HepG2 (cell line): ENCODE data around the gene SLC6A9. TPM values are rescaled to one million over a fixed set of nuclear protein-coding genes. Genes with fewer than 3 reads are reported as not detected.

ENCODE experiments used
- ATAC-seq: fragments of 200-7000 bp; cut with Tn5 transposase; 3 replicates; pipeline ENCODE4 v1.9.1; 2020; ENCODE audit warnings: mild to moderate bottlenecking, moderate library complexity
- BruUV-seq: library from RNA; stranded (reverse); fragments of 400-500 nt; replicated peaks from 2 replicates; lab custom pipeline; 2021; lab: Mats Ljungman, UMichigan
- CTCF ChIA-PET: fragments of 300-600 bp; formaldehyde crosslinking; extraction: SDS; loops from one replicate; lab custom pipeline; 2021; ENCODE audit warnings: low total read pairs, inconsistent platforms, low intra/inter-chr PET ratio; lab: Yijun Ruan, JAX
- POLR2A ChIA-PET: fragments of 350-600 bp; sonication (Branson Sonifier 250); formaldehyde crosslinking; loops from one replicate; lab custom pipeline; 2020; ENCODE audit warnings: antibody characterized with exemption, inconsistent platforms; lab: Yijun Ruan, JAX
- DNase-seq: peaks from one replicate; pipeline ENCODE4 v3.0.0-alpha.2; 2015; ENCODE audit warnings: low spot score
- FAIRE-seq: peaks from 3 replicates; lab custom pipeline; 2011; peaks lifted over from hg19 to GRCh38; lab: Jason Lieb, UNC
- H2AFZ ChIP-seq: one replicate; pipeline ENCODE4 v1.6.1; 2011; ENCODE audit warnings: low read length, inconsistent platforms
- H3K27ac ChIP-seq: fragments of 300-600 bp; 3 replicates; pipeline ENCODE4 v1.8.0; 2011; ENCODE audit warnings: mixed run types, mild to moderate bottlenecking, mixed read lengths, low read length, inconsistent platforms; ENCODE audit not compliant: insufficient read depth; ENCODE audit errors: extremely low read length
- H3K27me3 ChIP-seq, 2 experiments: fragments of 200-600 bp in 1 of 2; 2 replicates in 1 of 2; 3 replicates in 1 of 2; pipeline versions ENCODE4 v1.6.0 to v1.8.0; 2011; ENCODE audit warnings: low read length in 2 of 2, mild to moderate bottlenecking in 2 of 2, moderate library complexity in 2 of 2, inconsistent platforms in 1 of 2; ENCODE audit not compliant: insufficient read depth in 2 of 2, control insufficient read depth in 1 of 2
- H3K36me3 ChIP-seq, 2 experiments: fragments of 200-600 bp in 1 of 2; replicated peaks in 1 of 2; 2 replicates in 1 of 2; 3 replicates in 1 of 2; pipeline versions ENCODE4 v1.5.1 to v1.8.0; 2011; ENCODE audit warnings: low read length in 2 of 2, inconsistent platforms in 1 of 2; ENCODE audit not compliant: insufficient read depth in 2 of 2, control insufficient read depth in 1 of 2
- H3K4me1 ChIP-seq: 2 replicates; pipeline ENCODE4 v1.5.1; 2012; ENCODE audit warnings: low read length, inconsistent platforms; ENCODE audit not compliant: insufficient read depth
- H3K4me2 ChIP-seq: 2 replicates; pipeline ENCODE4 v1.6.0; 2011; ENCODE audit warnings: low read depth, low read length, inconsistent platforms
- H3K4me3 ChIP-seq, 3 experiments: fragments of 200-600 bp in 1 of 3; sonication (generic), shearing (Covaris generic) in 1 of 3; replicated peaks in 1 of 3; 2 replicates each; pipeline ENCODE4 v1.5.1; 2011 to 2016; ENCODE audit warnings: low read length in 3 of 3, inconsistent platforms in 2 of 3, low read depth in 2 of 3, mild to moderate bottlenecking in 2 of 3, control low read depth in 1 of 3, mixed read lengths in 1 of 3; ENCODE audit not compliant: insufficient read depth in 1 of 3
- H3K79me2 ChIP-seq: one replicate; pipeline ENCODE4 v1.6.1; 2011; ENCODE audit warnings: low read length, inconsistent platforms; ENCODE audit not compliant: insufficient read depth
- H3K9ac ChIP-seq: 2 replicates; pipeline ENCODE4 v1.6.0; 2011; ENCODE audit warnings: mild to moderate bottlenecking, low read depth, low read length, inconsistent platforms; ENCODE audit not compliant: insufficient read depth
- H3K9me3 ChIP-seq: 2 replicates; pipeline ENCODE4 v1.5.1; 2012; ENCODE audit warnings: mild to moderate bottlenecking, low read length
- H4K20me1 ChIP-seq: 2 replicates; pipeline ENCODE4 v1.6.0; 2011; ENCODE audit warnings: inconsistent platforms, mild to moderate bottlenecking, low read length, moderate library complexity; ENCODE audit not compliant: insufficient read depth
- ATAD3A ChIP-seq: sonication (generic); formaldehyde crosslinking; IDR thresholded peaks from 2 replicates; pipeline ENCODE4 v1.4.0; 2020; ENCODE audit warnings: missing genetic modification reagents
- CREB3 ChIP-seq: sonication (generic); formaldehyde crosslinking; IDR thresholded peaks from 2 replicates; pipeline ENCODE4 v1.5.0; 2020; ENCODE audit warnings: missing genetic modification reagents
- EP300 ChIP-seq, 3 experiments: sonication (generic) in 1 of 3; formaldehyde crosslinking in 1 of 3; IDR thresholded peaks; 2 replicates each; pipeline versions ENCODE4 v1.5.1 to v1.6.1; 2011 to 2020; ENCODE audit warnings: low read depth in 2 of 3, low read length in 2 of 3, borderline replicate concordance in 1 of 3, improper control_type of control experiment in 1 of 3, mild to moderate bottlenecking in 1 of 3, missing genetic modification reagents in 1 of 3, moderate library complexity in 1 of 3
- GPN1 ChIP-seq: sonication (generic); formaldehyde crosslinking; IDR thresholded peaks from 2 replicates; pipeline ENCODE4 v1.5.1; 2020; ENCODE audit warnings: missing genetic modification reagents, borderline replicate concordance
- HOXA9 ChIP-seq: sonication (generic); formaldehyde crosslinking; IDR thresholded peaks from 2 replicates; pipeline ENCODE4 v1.8.1; 2022; ENCODE audit warnings: missing genetic modification reagents, mild to moderate bottlenecking, moderate library complexity, borderline replicate concordance
- IKZF5 ChIP-seq: IDR thresholded peaks from 2 replicates; pipeline ENCODE4 v1.6.1; 2018; ENCODE audit warnings: missing genetic modification reagents, mild to moderate bottlenecking, missing compliant biosample characterization
- KAT2B ChIP-seq: fragments of 150-350 bp; IDR thresholded peaks from 2 replicates; pipeline ENCODE4 v1.6.1; 2014; ENCODE audit warnings: low read depth, low read length, borderline replicate concordance
- MED13 ChIP-seq: sonication (generic); formaldehyde crosslinking; IDR thresholded peaks from 2 replicates; pipeline ENCODE4 v1.5.0; 2020; ENCODE audit warnings: missing genetic modification reagents
- NPAS2 ChIP-seq: sonication (generic); formaldehyde crosslinking; IDR thresholded peaks from 2 replicates; pipeline ENCODE4 v1.8.0; 2022; ENCODE audit warnings: mild to moderate bottlenecking, missing genetic modification reagents, borderline replicate concordance
- NR1H2 ChIP-seq: sonication (generic); formaldehyde crosslinking; IDR thresholded peaks from 2 replicates; pipeline ENCODE4 v1.8.1; 2022; ENCODE audit warnings: low read depth, missing genetic modification reagents, borderline replicate concordance
- PHF5A ChIP-seq: IDR thresholded peaks from one replicate; pipeline ENCODE4 v1.6.1; 2018; ENCODE audit warnings: low read depth, missing genetic modification reagents; ENCODE audit not compliant: unreplicated experiment
- SETDB1 ChIP-seq: sonication (generic); formaldehyde crosslinking; IDR thresholded peaks from 2 replicates; pipeline ENCODE4 v1.5.1; 2020; ENCODE audit warnings: missing genetic modification reagents, mild to moderate bottlenecking, borderline replicate concordance
- ZBTB1 ChIP-seq: sonication (generic); formaldehyde crosslinking; IDR thresholded peaks from 2 replicates; pipeline ENCODE4 v1.4.0; 2020; ENCODE audit warnings: missing genetic modification reagents, borderline replicate concordance
- ZNF225 ChIP-seq: sonication (generic); formaldehyde crosslinking; IDR thresholded peaks from 2 replicates; pipeline ENCODE4 v1.4.0; 2020; ENCODE audit warnings: mild to moderate bottlenecking, missing genetic modification reagents
- ZNF567 ChIP-seq: sonication (generic); formaldehyde crosslinking; IDR thresholded peaks from 2 replicates; pipeline ENCODE4 v1.8.1; 2023; ENCODE audit warnings: mild to moderate bottlenecking, missing genetic modification reagents, borderline replicate concordance
- ZNF589 ChIP-seq: sonication (generic); formaldehyde crosslinking; conservative IDR thresholded peaks from 2 replicates; pipeline ENCODE4 v1.8.0; 2022; ENCODE audit warnings: mild to moderate bottlenecking, moderate library complexity, missing genetic modification reagents
- ZNF713 ChIP-seq: sonication (generic); formaldehyde crosslinking; IDR thresholded peaks from 2 replicates; pipeline ENCODE4 v1.4.0; 2020; ENCODE audit warnings: mild to moderate bottlenecking, missing genetic modification reagents
- ZNF749 ChIP-seq: sonication (generic); formaldehyde crosslinking; IDR thresholded peaks from 2 replicates; pipeline ENCODE4 v1.8.0; 2022; ENCODE audit warnings: mild to moderate bottlenecking, missing genetic modification reagents, moderate library complexity, borderline replicate concordance
- ZNF816 ChIP-seq: sonication (generic); formaldehyde crosslinking; IDR thresholded peaks from 2 replicates; pipeline ENCODE4 v1.8.0; 2022; ENCODE audit warnings: missing genetic modification reagents, mild to moderate bottlenecking, borderline replicate concordance
- WGBS: methylation state at CpG from one replicate; pipeline ENCODE4 v1.1.6; 2017; ENCODE audit warnings: low lambda C conversion rate; 5-methylcytosine and 5-hydroxymethylcytosine counted together
- in situ Hi-C: cut with HindIII; loops from 2 replicates; pipeline ENCODE4 v1.10.0; 2017; ENCODE audit warnings: low pct_unique_long_range_greater_than_20kb; ENCODE audit not compliant: extremely low pct_ligation_motif_present
- intact Hi-C: fragments of 100-400 bp; cut with micrococcal nuclease; formaldehyde crosslinking; loops from one replicate; pipeline ENCODE4 v1.10.0; 2022; ENCODE audit not compliant: unreplicated experiment
- polyA plus RNA-seq, 8 experiments: library from polyadenylated mRNA; depleted of rRNA in 3 of 8; stranded (reverse) in 7 of 8; unstranded in 1 of 8; fragments of >200 nt; fragmentation: Illumina TruSeq in 4 of 8; extraction: Trizol in 4 of 8; gene quantifications; 2 replicates each; pipeline versions ENCODE4 v1.2.1 to v1.2.3, GENCODE V29; 2011 to 2016; ENCODE audit warnings: low read depth in 4 of 8, missing spikeins in 1 of 8, mixed read lengths in 1 of 8; ENCODE audit not compliant: insufficient read depth in 1 of 8
- total RNA-seq, 5 experiments: library from RNA; depleted of rRNA; stranded (reverse); fragments of >200 nt; fragmentation: Illumina TruSeq; extraction: Trizol; gene quantifications; 2 replicates each; pipeline ENCODE4 v1.2.3, GENCODE V29; 2016; ENCODE audit warnings: low read depth in 1 of 5
- TF ChIP-seq, protein P1 (sequence below): sonication (generic); formaldehyde crosslinking; IDR thresholded peaks from 2 replicates; pipeline ENCODE4 v1.8.1; 2023; ENCODE audit warnings: mild to moderate bottlenecking, moderate library complexity, missing genetic modification reagents

SLC6A9 gene
- total and polyA plus RNA-seq, 2 of the 13 experiments (the other 11 are each of a cell fraction or from before 2014, with no cell fraction given) = 8.5 to 9.9 TPM

- in situ Hi-C loops = loop anchor here (5.0 kb wide), 1 partner anchor 38 kb away; no protein-coding TSS in a partner anchor
- no peak overlapping the region for H2AFZ ChIP-seq
- POLR2A ChIA-PET = no interaction called here
Measured at GRCh38 chr1:44034976-44035716, 3.9 kb upstream of the SLC6A9 start.

More at GRCh38 chr1:44034976-44035716, 3.9 kb upstream of the SLC6A9 start:
- intact Hi-C loops = loop anchor here (10.0 kb wide), 1 partner anchor 100 kb away; the partner anchor contains the start of gene ARTN
- H4K20me1 ChIP-seq = no peaks in the 10 kb centered on the region
- DNase-seq (no peak), ATAC-seq (no peak)
- 33% methylated on average over 11 of the region's 11 CpGs for WGBS
- no peaks in the 10 kb centered on the region for H3K9me3 ChIP-seq
- H3K9ac ChIP-seq = no peak overlapping the region
- no peaks in the 10 kb centered on the region for H3K36me3 ChIP-seq
- CTCF ChIA-PET = interaction anchor here (1.7 to 3.1 kb wide), 2 partner anchors 26 to 30 kb away, joined by 9 to 57 read pairs; no protein-coding TSS in a partner anchor
- no peak overlapping the region for H3K4me2 ChIP-seq
- BruUV-seq = no TSS peak
- TF ChIP-seq ZNF816 = no peak
- TF ChIP-seq ZBTB1 = no peak
- no peak for TF ChIP-seq IKZF5 (CRISPR knock-in tag)
- no peak for TF ChIP-seq ZNF567 (CRISPR knock-in tag)
- no peak for TF ChIP-seq ATAD3A (CRISPR knock-in tag)
- TF ChIP-seq ZNF225 (CRISPR knock-in tag) = no peak
- TF ChIP-seq NR1H2 (CRISPR knock-in tag) = no peak
- no peak for TF ChIP-seq GPN1 (CRISPR knock-in tag)
- TF ChIP-seq EP300 (IDR thresholded peaks at IDR 0.05; ENCODE audit: low read depth in 2 of 2, low read length in 2 of 2) = no peak
- TF ChIP-seq EP300 (CRISPR knock-in tag; IDR thresholded peaks at IDR 0.05; ENCODE audit: borderline replicate concordance) = no peak
- TF ChIP-seq ZNF589 (CRISPR knock-in tag) = no peak
- TF ChIP-seq ZNF749 (CRISPR knock-in tag) = no peak
- no peak for TF ChIP-seq PHF5A
- TF ChIP-seq HOXA9 (CRISPR knock-in tag) = no peak
- no peak for TF ChIP-seq MED13 (CRISPR knock-in tag)
- TF ChIP-seq SETDB1 = no peak
- TF ChIP-seq, protein P1, sequence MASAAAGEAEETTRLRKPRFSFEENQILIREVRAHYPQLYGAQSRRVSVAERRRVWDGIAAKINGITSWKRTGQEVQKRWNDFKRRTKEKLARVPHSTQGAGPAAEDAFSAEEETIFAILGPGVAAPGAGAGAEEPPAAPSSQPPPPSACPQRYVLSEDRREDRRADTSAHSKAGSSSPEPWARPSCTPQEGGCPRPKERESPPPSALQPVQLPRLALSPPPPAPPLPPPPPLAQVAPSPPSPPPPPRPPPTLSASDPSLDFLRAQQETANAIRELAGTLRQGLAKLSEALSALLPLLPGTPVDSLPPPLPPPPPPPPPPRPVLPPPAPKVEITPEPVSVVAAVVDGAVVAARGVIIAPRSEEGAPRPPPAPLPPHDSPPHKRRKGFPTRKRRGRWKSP = no peak
- TF ChIP-seq KAT2B = no peak
- TF ChIP-seq ZNF713 (CRISPR knock-in tag) = no peak
- TF ChIP-seq NPAS2 (CRISPR knock-in tag) = no peak
- TF ChIP-seq CREB3 = no peak
- TF ChIP-seq, all 625 proteins: peak for 0
- H3K27ac ChIP-seq = no peak overlapping the region
- H3K27me3 ChIP-seq = peaks cover 0 to 2% of the 10 kb centered on the region in 2 experiments; a peak in 1 of 5 replicates
- peaks cover 46% of the 10 kb centered on the region for H3K4me1 ChIP-seq
- no peak for FAIRE-seq
- H3K4me3 ChIP-seq = no peak overlapping the region
- H3K79me2 ChIP-seq = no peaks in the 10 kb centered on the region
